Neural cell (in vitro differentiated cells): ENCODE results near the gene CDH8. TPM values are rescaled to one million over a fixed set of nuclear protein-coding genes. Genes with fewer than 3 reads are reported as not detected.

ENCODE experiments used
- H2AFZ ChIP-seq: fragments of 200-600, 300-800 bp; sonication (generic), shearing (Covaris generic); 2 replicates; pipeline ENCODE4 v1.6.0; 2014; ENCODE audit warnings: low read depth, mild to moderate bottlenecking, antibody characterized with exemption, low read length, moderate library complexity
- H3F3A ChIP-seq: fragments of 200-600 bp; shearing (Covaris generic); 2 replicates; pipeline ENCODE4 v1.6.1; 2016; ENCODE audit warnings: mild to moderate bottlenecking, moderate library complexity, mixed read lengths, antibody characterized with exemption, low read length; ENCODE audit not compliant: insufficient read depth, poor library complexity, severe bottlenecking
- H3K27ac ChIP-seq: fragments of 200-600, 300-800 bp; sonication (generic), shearing (Covaris generic); 2 replicates; pipeline ENCODE4 v1.5.1; 2014; ENCODE audit warnings: mild to moderate bottlenecking, low read length, moderate library complexity
- H3K27me3 ChIP-seq: fragments of 300-800, 200-600 bp; sonication (generic), shearing (Covaris generic); 2 replicates; pipeline ENCODE4 v1.6.0; 2014; ENCODE audit warnings: mild to moderate bottlenecking, low read depth, low read length, moderate library complexity; ENCODE audit not compliant: insufficient read depth
- H3K36me3 ChIP-seq: fragments of 300-800, 200-600 bp; sonication (generic), shearing (Covaris generic); 2 replicates; pipeline ENCODE4 v1.5.1; 2014; ENCODE audit warnings: mild to moderate bottlenecking, antibody characterized with exemption, low read length, moderate library complexity; ENCODE audit not compliant: insufficient read depth
- H3K4me2 ChIP-seq: fragments of 300-800, 200-600 bp; sonication (generic), shearing (Covaris generic); 2 replicates; pipeline ENCODE4 v1.6.0; 2014; ENCODE audit warnings: mild to moderate bottlenecking, low read length
- H3K4me3 ChIP-seq: fragments of 300-800, 200-600 bp; sonication (generic), shearing (Covaris generic); 2 replicates; pipeline ENCODE4 v1.5.1; 2014; ENCODE audit warnings: mild to moderate bottlenecking, low read length, moderate library complexity
- H3K79me2 ChIP-seq: fragments of 200-600 bp; shearing (Covaris generic); replicated peaks from 2 replicates; pipeline ENCODE4 v1.6.0; 2014; ENCODE audit warnings: mild to moderate bottlenecking, low read length, moderate library complexity; ENCODE audit not compliant: insufficient read depth
- H3K9ac ChIP-seq: fragments of 300-800, 200-600 bp; sonication (generic), shearing (Covaris generic); 2 replicates; pipeline ENCODE4 v1.6.1; 2016; ENCODE audit warnings: mild to moderate bottlenecking, low read length, mixed read lengths
- H3K9me2 ChIP-seq: fragments of 200-600 bp; shearing (Covaris generic); 2 replicates; pipeline ENCODE4 v1.6.1; 2016; ENCODE audit warnings: mild to moderate bottlenecking, low read length, mixed read lengths; ENCODE audit not compliant: insufficient read depth
- H3K9me3 ChIP-seq: fragments of 200-600, 300-800 bp; sonication (generic), shearing (Covaris generic); 2 replicates; pipeline ENCODE4 v1.6.1; 2016; ENCODE audit warnings: mild to moderate bottlenecking, mixed run types, low read length, moderate library complexity, mixed read lengths
- H4K20me1 ChIP-seq: fragments of 200-600 bp; shearing (Covaris generic); 2 replicates; pipeline ENCODE4 v1.6.1; 2016; ENCODE audit warnings: mild to moderate bottlenecking, mixed run types; ENCODE audit not compliant: insufficient read depth
- CTCF ChIP-seq: fragments of 450-650 bp; IDR thresholded peaks from 2 replicates; pipeline ENCODE4 v1.5.1; 2014; ENCODE audit warnings: antibody characterized with exemption, mild to moderate bottlenecking, moderate library complexity; ENCODE audit not compliant: poor library complexity, severe bottlenecking
- EP300 ChIP-seq: fragments of 450-650 bp; conservative IDR thresholded peaks from 2 replicates; pipeline ENCODE4 v1.6.1; 2014; ENCODE audit warnings: antibody characterized with exemption, mild to moderate bottlenecking, moderate library complexity; ENCODE audit not compliant: poor library complexity, severe bottlenecking
- EZH2 ChIP-seq: fragments of 200-600, 300-800 bp; shearing (Covaris generic), sonication (generic); IDR thresholded peaks from 2 replicates; pipeline ENCODE4 v1.6.1; 2014; ENCODE audit warnings: antibody characterized with exemption, low read length, borderline replicate concordance, mild to moderate bottlenecking; ENCODE audit not compliant: insufficient read depth, poor library complexity, severe bottlenecking
- MXI1 ChIP-seq: fragments of 450-650 bp; conservative IDR thresholded peaks from 2 replicates; pipeline ENCODE4 v1.6.1; 2014; ENCODE audit warnings: antibody characterized with exemption, mild to moderate bottlenecking; ENCODE audit not compliant: poor library complexity, severe bottlenecking
- POLR2AphosphoS5 ChIP-seq: IDR thresholded peaks from 2 replicates; pipeline ENCODE4 v1.6.1; 2012
- RAD21 ChIP-seq: fragments of 450-650 bp; conservative IDR thresholded peaks from 2 replicates; pipeline ENCODE4 v1.6.1; 2014; ENCODE audit warnings: antibody characterized with exemption, mild to moderate bottlenecking, moderate library complexity
- SMC3 ChIP-seq: fragments of 450-650 bp; conservative IDR thresholded peaks from 2 replicates; pipeline ENCODE4 v1.6.1; 2014; ENCODE audit warnings: antibody characterized with exemption, mild to moderate bottlenecking, moderate library complexity; ENCODE audit not compliant: poor library complexity
- TAF1 ChIP-seq: IDR thresholded peaks from 2 replicates; pipeline ENCODE4 v1.6.1; 2012; ENCODE audit warnings: low read depth
- polyA plus RNA-seq: library from polyadenylated mRNA; depleted of rRNA; stranded (reverse); fragments of >200 nt; gene quantifications from 2 replicates; pipeline ENCODE4 v1.2.3, GENCODE V29; 2014
- TF ChIP-seq, protein P1 (sequence below): IDR thresholded peaks from 2 replicates; pipeline ENCODE4 v1.6.1; 2012; ENCODE audit warnings: borderline replicate concordance

Gene CDH8
- polyA plus RNA-seq, 1 donor from 2014 or later: 5.0 TPM

DNA sequence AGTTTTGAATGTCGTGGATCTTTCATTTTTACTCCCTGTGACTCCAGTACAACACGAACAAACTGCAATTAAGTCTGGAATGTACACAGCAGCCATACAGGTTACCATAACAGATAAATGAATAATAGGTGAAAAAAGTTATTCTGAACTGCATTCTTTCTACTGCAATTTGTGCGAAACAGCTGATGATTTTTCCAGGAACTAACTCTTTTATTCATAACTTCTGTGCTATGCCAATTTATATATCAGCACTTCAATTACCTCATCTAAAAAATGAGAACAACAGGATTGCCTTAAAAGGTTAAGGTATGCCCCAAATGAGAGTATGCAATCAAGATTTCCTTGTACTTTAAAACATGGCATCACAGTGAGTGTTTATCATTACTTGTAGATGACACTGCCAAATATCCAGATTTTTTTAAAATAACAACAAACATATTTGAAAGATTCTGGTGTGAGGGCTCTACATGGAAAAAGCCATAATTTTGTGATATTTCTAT lies 238.9 kb downstream of the CDH8 start:
- no peak for TF ChIP-seq RAD21
- TF ChIP-seq POLR2AphosphoS5: no peak
- no peak for TF ChIP-seq EZH2
- TF ChIP-seq, protein P1, sequence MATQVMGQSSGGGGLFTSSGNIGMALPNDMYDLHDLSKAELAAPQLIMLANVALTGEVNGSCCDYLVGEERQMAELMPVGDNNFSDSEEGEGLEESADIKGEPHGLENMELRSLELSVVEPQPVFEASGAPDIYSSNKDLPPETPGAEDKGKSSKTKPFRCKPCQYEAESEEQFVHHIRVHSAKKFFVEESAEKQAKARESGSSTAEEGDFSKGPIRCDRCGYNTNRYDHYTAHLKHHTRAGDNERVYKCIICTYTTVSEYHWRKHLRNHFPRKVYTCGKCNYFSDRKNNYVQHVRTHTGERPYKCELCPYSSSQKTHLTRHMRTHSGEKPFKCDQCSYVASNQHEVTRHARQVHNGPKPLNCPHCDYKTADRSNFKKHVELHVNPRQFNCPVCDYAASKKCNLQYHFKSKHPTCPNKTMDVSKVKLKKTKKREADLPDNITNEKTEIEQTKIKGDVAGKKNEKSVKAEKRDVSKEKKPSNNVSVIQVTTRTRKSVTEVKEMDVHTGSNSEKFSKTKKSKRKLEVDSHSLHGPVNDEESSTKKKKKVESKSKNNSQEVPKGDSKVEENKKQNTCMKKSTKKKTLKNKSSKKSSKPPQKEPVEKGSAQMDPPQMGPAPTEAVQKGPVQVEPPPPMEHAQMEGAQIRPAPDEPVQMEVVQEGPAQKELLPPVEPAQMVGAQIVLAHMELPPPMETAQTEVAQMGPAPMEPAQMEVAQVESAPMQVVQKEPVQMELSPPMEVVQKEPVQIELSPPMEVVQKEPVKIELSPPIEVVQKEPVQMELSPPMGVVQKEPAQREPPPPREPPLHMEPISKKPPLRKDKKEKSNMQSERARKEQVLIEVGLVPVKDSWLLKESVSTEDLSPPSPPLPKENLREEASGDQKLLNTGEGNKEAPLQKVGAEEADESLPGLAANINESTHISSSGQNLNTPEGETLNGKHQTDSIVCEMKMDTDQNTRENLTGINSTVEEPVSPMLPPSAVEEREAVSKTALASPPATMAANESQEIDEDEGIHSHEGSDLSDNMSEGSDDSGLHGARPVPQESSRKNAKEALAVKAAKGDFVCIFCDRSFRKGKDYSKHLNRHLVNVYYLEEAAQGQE: no peak
- no peak for TF ChIP-seq EP300
- TF ChIP-seq TAF1: no peak
- TF ChIP-seq CTCF: no peak
- TF ChIP-seq MXI1: no peak
- no peak for TF ChIP-seq SMC3
- Histone ChIP-seq H3K4me3 (no peak overlapping the region), H3K4me2 (no peak overlapping the region), H3K9me3 (no peaks in the 10 kb centered on the region), H3K9ac (no peak overlapping the region), H2AFZ (no peak overlapping the region), H3K9me2 (no peaks in the 10 kb centered on the region), H3K79me2 (no peaks in the 10 kb centered on the region), H3K36me3 (no peaks in the 10 kb centered on the region), H3F3A (no peaks in the 10 kb centered on the region), H3K27me3 (no peaks in the 10 kb centered on the region), H4K20me1 (no peaks in the 10 kb centered on the region), H3K27ac (no peak overlapping the region)

DNA sequence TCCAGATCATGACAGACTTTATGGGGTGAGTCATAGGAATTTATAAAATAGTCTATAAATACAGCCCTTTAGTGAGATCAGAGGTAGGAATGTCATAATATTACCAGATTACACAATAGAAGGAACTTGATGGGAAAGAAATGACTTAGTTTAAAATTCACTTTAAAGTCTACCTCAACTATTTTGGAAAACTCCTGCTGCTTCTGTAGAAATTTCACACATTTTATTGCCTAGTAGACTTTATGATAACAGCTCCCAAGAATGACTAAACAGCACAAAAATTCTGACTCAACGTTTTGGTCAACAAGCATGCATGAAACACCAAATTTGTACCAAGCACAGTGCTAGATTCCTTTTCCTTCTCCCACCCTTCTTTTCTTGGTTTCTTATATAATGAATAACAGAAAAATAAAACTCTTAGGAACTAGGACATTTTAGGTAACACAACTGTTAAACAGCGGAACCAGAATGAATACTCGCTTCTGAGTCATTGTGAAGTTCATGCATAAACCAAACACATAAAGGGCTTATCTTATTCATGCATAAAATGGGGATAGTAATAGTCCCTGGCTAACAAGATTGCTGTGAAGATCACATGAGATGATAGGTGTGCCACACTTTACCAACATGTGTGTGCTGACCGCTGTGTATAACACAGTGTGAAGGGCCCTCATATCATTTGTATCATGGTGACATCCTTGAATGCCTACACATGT lies 243.9 kb downstream of the CDH8 start:
- Histone ChIP-seq H3K79me2 (no peaks in the 10 kb centered on the region), H3K9ac (no peak overlapping the region), H3K27ac (no peak overlapping the region), H2AFZ (no peak overlapping the region), H3K4me3 (no peak overlapping the region), H3F3A (no peaks in the 10 kb centered on the region), H3K9me3 (no peaks in the 10 kb centered on the region), H3K27me3 (no peaks in the 10 kb centered on the region), H3K36me3 (no peaks in the 10 kb centered on the region), H3K9me2 (no peaks in the 10 kb centered on the region), H3K4me2 (no peak overlapping the region), H4K20me1 (no peaks in the 10 kb centered on the region)
- TF ChIP-seq EZH2 (no peak), RAD21 (no peak), POLR2AphosphoS5 (no peak), TAF1 (no peak), MXI1 (no peak), SMC3 (no peak), CTCF (no peak), EP300 (no peak)
- TF ChIP-seq, protein P1: no peak
